ENCODE results near the gene NKD1.

The NKD1 gene

GRCh38 chr16:50600582-50601283, 52.5 kb downstream of the NKD1 start:
- no peak for DNase-seq (ENCODE audit: low read depth)

- DNase-seq (ENCODE audit: low read depth): no peak
Measured at GRCh38 chr16:50601341-50601740, 53.1 kb downstream of the NKD1 start.

GRCh38 chr16:50602126-50602525, 53.9 kb downstream of the NKD1 start:
- no peak for DNase-seq (ENCODE audit: low read depth)

GRCh38 chr16:50602531-50603205, 54.5 kb downstream of the NKD1 start:
- no peak for DNase-seq (ENCODE audit: low read depth)

GRCh38 chr16:50603206-50604064, 55.2 kb downstream of the NKD1 start:
- no peak for DNase-seq (ENCODE audit: low read depth)

- no peak for DNase-seq (ENCODE audit: low read depth)
Measured at GRCh38 chr16:50604065-50604418, 55.8 kb downstream of the NKD1 start.

DNA sequence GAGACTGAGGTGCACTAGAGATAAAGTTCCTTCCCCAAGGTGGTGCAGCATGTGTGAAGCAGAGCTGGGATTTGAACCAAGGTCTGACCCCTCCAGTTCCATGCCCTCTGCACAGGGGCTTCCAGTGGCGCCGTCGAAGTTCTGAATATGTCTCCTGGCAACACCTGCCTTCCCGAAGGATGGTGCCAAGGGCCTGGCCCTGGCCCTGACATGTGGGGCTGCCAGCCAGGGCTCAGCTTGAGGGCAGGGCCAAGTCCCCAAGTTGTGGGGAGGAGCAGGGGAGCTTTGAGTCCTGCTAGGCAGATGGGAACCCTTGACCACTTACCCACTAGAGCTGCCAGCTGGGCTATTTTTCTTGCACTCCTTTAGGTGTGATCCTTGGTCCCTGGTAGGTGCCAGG, 56.4 kb downstream of the NKD1 start:
- DNase-seq (ENCODE audit: low read depth): no peak

- DNase-seq (ENCODE audit: low read depth): no peak
Measured at GRCh38 chr16:50605733-50606430, 57.7 kb downstream of the NKD1 start.

GRCh38 chr16:50606431-50607050, 58.3 kb downstream of the NKD1 start:
- DNase-seq (ENCODE audit: low read depth): no peak

GRCh38 chr16:50607051-50607431, 58.8 kb downstream of the NKD1 start:
- no peak for DNase-seq (ENCODE audit: low read depth)

- DNase-seq (ENCODE audit: low read depth): no peak
Measured at GRCh38 chr16:50607447-50607846, 59.3 kb downstream of the NKD1 start.

- DNase-seq (ENCODE audit: low read depth): no peak
Measured at GRCh38 chr16:50607970-50608557, 59.9 kb downstream of the NKD1 start.

DNA sequence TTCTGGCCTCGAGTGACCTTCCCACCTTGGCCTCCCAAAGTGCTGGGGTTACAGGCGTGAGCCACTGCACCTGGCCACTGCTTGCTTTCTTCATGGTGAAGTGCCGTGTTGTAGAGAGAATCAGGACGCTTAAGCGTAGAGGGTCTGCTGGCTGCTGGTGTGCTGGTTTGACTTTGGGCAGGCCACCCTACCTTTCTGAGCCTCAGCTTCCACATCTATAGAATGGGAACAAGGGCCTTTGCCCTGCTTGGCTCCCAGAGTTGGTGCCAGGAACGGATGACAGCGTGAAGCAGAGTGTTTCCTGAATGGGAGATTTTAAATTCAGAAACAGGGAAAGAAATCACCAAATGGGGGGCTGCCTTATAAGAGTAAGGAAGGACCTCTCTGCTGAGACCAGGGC, 60.9 kb downstream of the NKD1 start:
- no peak for DNase-seq (ENCODE audit: low read depth)

GRCh38 chr16:50609471-50609870, 61.3 kb downstream of the NKD1 start:
- DNase-seq (ENCODE audit: low read depth): no peak

- no peak for DNase-seq (ENCODE audit: low read depth)
Measured at GRCh38 chr16:50610331-50611262, 62.4 kb downstream of the NKD1 start.

GRCh38 chr16:50611332-50611934, 63.2 kb downstream of the NKD1 start:
- no peak for DNase-seq (ENCODE audit: low read depth)

GRCh38 chr16:50611995-50612848, 64.0 kb downstream of the NKD1 start:
- no peak for DNase-seq (ENCODE audit: low read depth)

DNA sequence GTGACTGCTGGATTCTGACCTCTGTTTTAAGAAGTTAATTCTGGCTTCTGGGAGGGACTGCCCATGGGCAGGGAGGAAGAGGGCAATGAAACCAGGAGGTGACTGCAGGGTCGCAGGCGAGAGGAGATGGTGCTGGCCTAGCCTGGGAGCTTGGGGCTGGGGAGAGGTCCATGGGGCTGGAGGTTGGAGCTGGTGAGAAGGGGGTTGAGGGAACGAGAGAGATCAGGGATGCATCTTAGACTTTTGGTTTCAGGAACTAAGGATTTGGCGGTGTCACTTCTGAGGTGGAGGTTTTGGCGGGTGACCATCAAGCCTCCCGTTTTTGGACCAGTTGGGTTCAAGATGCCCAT, 64.6 kb downstream of the NKD1 start:
- no peak for DNase-seq (ENCODE audit: low read depth)

GRCh38 chr16:50613281-50613963, 65.2 kb downstream of the NKD1 start:
- DNase-seq (ENCODE audit: low read depth): no peak

All from stimulated activated CD8-positive, alpha-beta memory T cell treated with anti-CD3 and anti-CD28 coated beads, Interleukin-12 subunit alpha, Interleukin-12 subunit beta, amount 100 ng/mL, for 4 hours (primary cell).